ENCODE measurements around the gene MRPL38.
A peak's percentile ranks its signal among the peaks of the same experiment; 100 is the strongest.

MRPL38 gene

DNA sequence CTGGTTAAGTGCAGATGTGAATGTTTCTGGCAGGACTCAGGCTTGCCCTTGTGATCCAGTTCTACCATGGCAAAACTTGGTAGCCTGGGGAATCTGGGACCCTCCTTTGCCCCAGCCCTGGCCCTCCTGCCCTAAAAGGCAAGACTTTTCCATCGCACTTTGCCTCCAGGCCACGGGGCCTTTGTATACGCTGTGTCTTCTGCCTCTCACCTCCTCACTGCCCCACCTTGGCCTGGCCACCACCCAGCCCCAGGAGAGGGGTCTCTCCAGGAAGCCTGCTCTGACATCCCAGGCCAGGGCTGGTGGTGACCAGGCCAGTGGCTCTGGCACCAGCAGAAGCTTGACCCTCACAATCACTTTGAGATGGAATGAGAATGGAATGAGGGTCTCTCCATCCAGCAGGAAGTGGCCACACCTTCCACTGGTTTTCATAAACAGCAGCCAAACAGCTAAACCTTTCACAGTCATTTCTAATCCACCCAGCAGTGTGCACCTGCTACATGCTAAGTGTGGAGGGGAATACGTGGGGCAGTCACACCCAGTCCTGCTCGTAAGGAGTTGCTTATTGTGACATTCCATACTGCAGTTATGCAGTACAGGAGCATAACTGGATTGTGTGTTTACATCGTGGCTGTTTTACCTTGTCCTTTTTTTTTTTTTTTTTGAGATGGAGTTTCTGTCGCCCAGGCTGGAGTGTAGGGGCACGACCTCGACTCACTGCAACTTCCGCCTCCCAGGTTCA is 1.6 kb upstream of the MRPL38 start:
- no peak overlapping the region for H3K27ac ChIP-seq (ENCODE audit: extremely low read depth, low read depth, low read length)
- no peaks in the 10 kb centered on the region for H3K9me3 ChIP-seq (ENCODE audit: control insufficient read depth, insufficient read depth, low read depth, low read length)
- TF ChIP-seq ZNF600 (tag by site-specific recombination; IDR thresholded peaks at IDR 0.05), result peak; percentile 94
- peak; percentile 95 for TF ChIP-seq ZNF623 (tag by site-specific recombination; IDR thresholded peaks at IDR 0.05)
- no peak for TF ChIP-seq ZNF426 (tag by site-specific recombination; IDR thresholded peaks at IDR 0.05)
- no peak for TF ChIP-seq ZNF521 (tag by site-specific recombination; IDR thresholded peaks at IDR 0.05)
- no peak overlapping the region for H3K4me3 ChIP-seq (ENCODE audit: low read depth, low read length)
- peaks cover 22 to 41% of the 10 kb centered on the region in 2 experiments for H3K36me3 ChIP-seq (ENCODE audit: control insufficient read depth in 2 of 2, insufficient read depth in 1 of 2, low read length in 2 of 2)
- peaks cover 8% of the 10 kb centered on the region for H3K4me1 ChIP-seq (ENCODE audit: control insufficient read depth, insufficient read depth, low read length)
- CTCF ChIA-PET, result interaction anchor here (0.6 to 11.4 kb wide), 12 partner anchors 9 to 1554 kb away, joined by 3 to 224 read pairs (median 6); partner anchors contain the start of gene CDK3
- POLR2A ChIA-PET, result interaction anchor here (0.7 kb wide), 1 partner anchor 95 kb away, joined by 6 read pairs; no protein-coding TSS in a partner anchor

- POLR2A ChIA-PET, result interaction anchor here (0.8 to 1.4 kb wide), 3 partner anchors 39 to 122 kb away, joined by 3 to 4 read pairs (median 3); partner anchors contain the start of gene WBP2
- no peaks in the 10 kb centered on the region for H3K9me3 ChIP-seq (ENCODE audit: control insufficient read depth, insufficient read depth, low read depth, low read length)
- H3K36me3 ChIP-seq (ENCODE audit: control insufficient read depth in 2 of 2, insufficient read depth in 1 of 2, low read length in 2 of 2), result peaks cover 31 to 58% of the 10 kb centered on the region in 2 experiments
- H3K27ac ChIP-seq (ENCODE audit: extremely low read depth, low read depth, low read length), result no peak overlapping the region
- H3K4me3 ChIP-seq (ENCODE audit: low read depth, low read length), result no peak overlapping the region
- TF ChIP-seq TRIM28 (IDR thresholded peaks at IDR 0.05; ENCODE audit: borderline replicate concordance, low read length) (no peak), ZNF660 (tag by site-specific recombination; IDR thresholded peaks at IDR 0.05) (no peak), ZNF837 (tag by site-specific recombination; IDR thresholded peaks at IDR 0.05) (no peak), ZBTB10 (tag by site-specific recombination; IDR thresholded peaks at IDR 0.05) (no peak), ZNF561 (tag by site-specific recombination; IDR thresholded peaks at IDR 0.05; ENCODE audit: borderline replicate concordance) (no peak), SP3 (tag by site-specific recombination; IDR thresholded peaks at IDR 0.05) (no peak), ZNF529 (tag by site-specific recombination; IDR thresholded peaks at IDR 0.05; ENCODE audit: insufficient replicate concordance) (no peak)
- TF ChIP-seq, protein P1, sequence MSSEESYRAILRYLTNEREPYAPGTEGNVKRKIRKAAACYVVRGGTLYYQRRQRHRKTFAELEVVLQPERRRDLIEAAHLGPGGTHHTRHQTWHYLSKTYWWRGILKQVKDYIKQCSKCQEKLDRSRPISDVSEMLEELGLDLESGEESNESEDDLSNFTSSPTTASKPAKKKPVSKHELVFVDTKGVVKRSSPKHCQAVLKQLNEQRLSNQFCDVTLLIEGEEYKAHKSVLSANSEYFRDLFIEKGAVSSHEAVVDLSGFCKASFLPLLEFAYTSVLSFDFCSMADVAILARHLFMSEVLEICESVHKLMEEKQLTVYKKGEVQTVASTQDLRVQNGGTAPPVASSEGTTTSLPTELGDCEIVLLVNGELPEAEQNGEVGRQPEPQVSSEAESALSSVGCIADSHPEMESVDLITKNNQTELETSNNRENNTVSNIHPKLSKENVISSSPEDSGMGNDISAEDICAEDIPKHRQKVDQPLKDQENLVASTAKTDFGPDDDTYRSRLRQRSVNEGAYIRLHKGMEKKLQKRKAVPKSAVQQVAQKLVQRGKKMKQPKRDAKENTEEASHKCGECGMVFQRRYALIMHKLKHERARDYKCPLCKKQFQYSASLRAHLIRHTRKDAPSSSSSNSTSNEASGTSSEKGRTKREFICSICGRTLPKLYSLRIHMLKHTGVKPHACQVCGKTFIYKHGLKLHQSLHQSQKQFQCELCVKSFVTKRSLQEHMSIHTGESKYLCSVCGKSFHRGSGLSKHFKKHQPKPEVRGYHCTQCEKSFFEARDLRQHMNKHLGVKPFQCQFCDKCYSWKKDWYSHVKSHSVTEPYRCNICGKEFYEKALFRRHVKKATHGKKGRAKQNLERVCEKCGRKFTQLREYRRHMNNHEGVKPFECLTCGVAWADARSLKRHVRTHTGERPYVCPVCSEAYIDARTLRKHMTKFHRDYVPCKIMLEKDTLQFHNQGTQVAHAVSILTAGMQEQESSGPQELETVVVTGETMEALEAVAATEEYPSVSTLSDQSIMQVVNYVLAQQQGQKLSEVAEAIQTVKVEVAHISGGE (tag by site-specific recombination; conservative IDR thresholded peaks at IDR 0.05; ENCODE audit: low read depth), result no peak
- H3K4me1 ChIP-seq (ENCODE audit: control insufficient read depth, insufficient read depth, low read length), result peaks cover 8% of the 10 kb centered on the region
- CTCF ChIA-PET, result interaction anchor here (0.6 to 11.4 kb wide), 8 partner anchors 12 to 1486 kb away, joined by 3 to 224 read pairs (median 3); partner anchors contain the start of gene CDK3
Observed at GRCh38 chr17:75902406-75902805, 2.3 kb downstream of the MRPL38 start.

GRCh38 chr17:75901727-75902126 is 3.0 kb downstream of the MRPL38 start:
- H3K36me3 ChIP-seq (ENCODE audit: control insufficient read depth in 2 of 2, insufficient read depth in 1 of 2, low read length in 2 of 2), result peaks cover 31 to 58% of the 10 kb centered on the region in 2 experiments
- POLR2A ChIA-PET, result interaction anchor here (1.1 kb wide), 1 partner anchor 46 kb away, joined by 4 read pairs; the partner anchor contains the start of gene WBP2
- TF ChIP-seq REST (tag by site-specific recombination; IDR thresholded peaks at IDR 0.05) (no peak), ZNF48 (tag by site-specific recombination; IDR thresholded peaks at IDR 0.05) (no peak), ZNF350 (tag by site-specific recombination; IDR thresholded peaks at IDR 0.05) (no peak), KLF17 (tag by site-specific recombination; IDR thresholded peaks at IDR 0.05) (no peak), ZNF510 (tag by site-specific recombination; IDR thresholded peaks at IDR 0.05; ENCODE audit: insufficient replicate concordance) (no peak), ZNF530 (tag by site-specific recombination; IDR thresholded peaks at IDR 0.05; ENCODE audit: low read depth) (no peak), ZNF146 (tag by site-specific recombination; IDR thresholded peaks at IDR 0.05) (no peak)

More at GRCh38 chr17:75901727-75902126, 3.0 kb downstream of the MRPL38 start:
- H3K27ac ChIP-seq (ENCODE audit: extremely low read depth, low read depth, low read length), result no peak overlapping the region
- CTCF ChIA-PET, result interaction anchor here (0.7 to 11.4 kb wide), 3 partner anchors 12 to 101 kb away, joined by 3 to 224 read pairs (median 3); partner anchors contain the start of gene CDK3
- H3K4me3 ChIP-seq (ENCODE audit: low read depth, low read length), result no peak overlapping the region
- peaks cover 13% of the 10 kb centered on the region for H3K4me1 ChIP-seq (ENCODE audit: control insufficient read depth, insufficient read depth, low read length)
- H3K9me3 ChIP-seq (ENCODE audit: control insufficient read depth, insufficient read depth, low read depth, low read length), result no peaks in the 10 kb centered on the region
